A549 treated with Mapracorat at 1 μM for 4 hours (cell line): ENCODE measurements around the gene CCDC116. TPM values are rescaled to one million over a fixed set of nuclear protein-coding genes. Genes with fewer than 3 reads are reported as not detected.

Experiments
- total RNA-seq: library from RNA; stranded (reverse); fragments of 200-300 nt; extraction: Qiagen RNA extraction; gene quantifications from 5 replicates; pipeline ENCODE4 v1.2.3, GENCODE V29; 2022

Gene CCDC116
- 0.06 to 0.13 TPM (median 0.06 TPM) in 3 of 5 replicates, not detected in the others for total RNA-seq

GRCh38 chr22:21632237-21632895 is at the start of gene CCDC116:
TSS of gene CCDC116 (plus strand) at chr22:21632760. CDS start at chr22:21633182, 422 bp downstream.

GRCh38 chr22:21629255-21630149 is 3.1 kb upstream of the CCDC116 start, which contains the start of gene YDJC:
TSS of gene YDJC (minus strand) at chr22:21630022. CDS start at chr22:21630014, 8 bp downstream.

GRCh38 chr22:21641789-21642583 is 9.4 kb downstream of the CCDC116 start, which contains the start of gene SDF2L1:
TSS of gene SDF2L1 (plus strand) at chr22:21642302. CDS start at chr22:21642337, 35 bp downstream.

Other genes with a start within 250 kb of the CCDC116 start
- gene RIMBP3B, start 249.0 kb upstream of the CCDC116 start, total RNA-seq, result 0.26 to 0.71 TPM (median 0.35 TPM) in 5 replicates
- 2.3 to 3.2 TPM (median 2.9 TPM) in 5 replicates for gene HIC2, start 215.4 kb upstream of the CCDC116 start, total RNA-seq
- 0.37 to 1.4 TPM (median 0.79 TPM) in 5 replicates for gene TMEM191C, start 165.4 kb upstream of the CCDC116 start, total RNA-seq
- 0.13 to 0.22 TPM (median 0.15 TPM) in 4 of 5 replicates, not detected in the other for gene RIMBP3C, start 81.3 kb upstream of the CCDC116 start, total RNA-seq
- gene UBE2L3, start 65.0 kb upstream of the CCDC116 start, total RNA-seq, result 60.6 to 77.4 TPM (median 62.9 TPM) in 5 replicates
- 32.3 to 59.5 TPM (median 54.4 TPM) in 5 replicates for gene YDJC, start 2.7 kb upstream of the CCDC116 start, total RNA-seq
- 34.5 to 58.0 TPM (median 53.9 TPM) in 5 replicates for gene SDF2L1, start 9.5 kb downstream of the CCDC116 start, total RNA-seq
- 16.3 to 20.9 TPM (median 19.7 TPM) in 5 replicates for gene PPIL2, start 33.3 kb downstream of the CCDC116 start, total RNA-seq
- 0.06 to 0.39 TPM (median 0.24 TPM) in 5 replicates for gene YPEL1, start 103.0 kb downstream of the CCDC116 start, total RNA-seq
- 41.9 to 72.0 TPM (median 65.2 TPM) in 5 replicates for gene MAPK1, start 234.9 kb downstream of the CCDC116 start, total RNA-seq